GM12874 (cell line): Measurements from ENCODE around the gene RGMA.

Experiments used
- TF ChIP-seq, protein P1 (sequence below): IDR thresholded peaks from 2 replicates; pipeline ENCODE4 v1.5.1; 2011; ENCODE audit warnings: low read depth, mild to moderate bottlenecking, control low read depth, low read length, moderate library complexity; ENCODE audit not compliant: insufficient read depth

The RGMA gene

GRCh38 chr15:93058128-93058527 lies 30.9 kb downstream of the RGMA start:
- TF ChIP-seq, protein P1, sequence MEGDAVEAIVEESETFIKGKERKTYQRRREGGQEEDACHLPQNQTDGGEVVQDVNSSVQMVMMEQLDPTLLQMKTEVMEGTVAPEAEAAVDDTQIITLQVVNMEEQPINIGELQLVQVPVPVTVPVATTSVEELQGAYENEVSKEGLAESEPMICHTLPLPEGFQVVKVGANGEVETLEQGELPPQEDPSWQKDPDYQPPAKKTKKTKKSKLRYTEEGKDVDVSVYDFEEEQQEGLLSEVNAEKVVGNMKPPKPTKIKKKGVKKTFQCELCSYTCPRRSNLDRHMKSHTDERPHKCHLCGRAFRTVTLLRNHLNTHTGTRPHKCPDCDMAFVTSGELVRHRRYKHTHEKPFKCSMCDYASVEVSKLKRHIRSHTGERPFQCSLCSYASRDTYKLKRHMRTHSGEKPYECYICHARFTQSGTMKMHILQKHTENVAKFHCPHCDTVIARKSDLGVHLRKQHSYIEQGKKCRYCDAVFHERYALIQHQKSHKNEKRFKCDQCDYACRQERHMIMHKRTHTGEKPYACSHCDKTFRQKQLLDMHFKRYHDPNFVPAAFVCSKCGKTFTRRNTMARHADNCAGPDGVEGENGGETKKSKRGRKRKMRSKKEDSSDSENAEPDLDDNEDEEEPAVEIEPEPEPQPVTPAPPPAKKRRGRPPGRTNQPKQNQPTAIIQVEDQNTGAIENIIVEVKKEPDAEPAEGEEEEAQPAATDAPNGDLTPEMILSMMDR, result no peak

GRCh38 chr15:93057618-93058017 lies 31.4 kb downstream of the RGMA start:
- TF ChIP-seq, protein P1, result no peak

- TF ChIP-seq, protein P1, result no peak
These were observed 32.2 kb downstream of the RGMA start for GRCh38 chr15:93056836-93057235.

GRCh38 chr15:93055211-93055610 lies 33.8 kb downstream of the RGMA start:
- TF ChIP-seq, protein P1, result no peak

- TF ChIP-seq, protein P1, result peak; percentile 40
These were observed 36.7 kb downstream of the RGMA start for GRCh38 chr15:93052090-93052879.

DNA sequence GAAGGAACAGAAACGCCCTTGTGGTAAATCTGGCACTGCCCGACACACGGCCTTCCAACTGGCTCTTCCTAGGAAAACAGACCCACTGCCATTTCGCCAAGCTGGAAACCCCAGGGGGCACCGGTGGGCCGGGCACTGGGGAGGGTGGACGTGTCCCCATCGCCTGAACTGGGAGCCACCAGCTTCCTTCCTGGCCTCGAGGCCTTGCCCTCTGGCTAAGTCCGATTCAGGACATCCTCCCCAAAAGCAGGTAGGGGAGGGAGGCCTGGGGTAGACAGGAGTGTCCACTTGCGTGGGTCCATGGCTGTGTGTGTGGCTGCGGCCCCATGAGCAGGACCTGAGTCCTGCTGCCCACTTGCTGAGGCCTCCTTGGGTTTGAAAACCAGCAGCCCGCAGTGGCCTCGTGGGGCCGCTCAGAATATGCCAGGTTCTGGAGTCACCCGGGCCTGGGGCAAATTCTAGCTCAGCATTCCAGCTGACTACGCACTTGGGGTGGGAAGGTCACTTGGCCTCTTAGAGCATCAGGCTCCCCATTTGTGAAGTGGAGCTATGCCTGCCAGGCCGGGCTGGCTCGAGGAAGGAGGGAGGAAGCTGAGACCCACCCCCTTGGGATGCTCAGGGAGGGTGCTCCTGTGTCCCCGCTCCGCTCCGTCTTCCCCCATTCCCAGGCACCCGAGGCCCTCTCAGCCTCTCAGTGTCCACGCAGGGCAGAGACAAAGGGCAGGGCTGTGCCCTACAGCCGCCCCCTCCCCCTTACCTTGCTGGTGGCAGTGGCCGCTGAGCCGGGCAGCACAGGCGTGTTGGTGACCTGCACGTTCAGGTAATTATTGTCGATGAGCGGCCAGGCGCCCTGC lies 37.5 kb downstream of the RGMA start:
- TF ChIP-seq, protein P1, result no peak

DNA sequence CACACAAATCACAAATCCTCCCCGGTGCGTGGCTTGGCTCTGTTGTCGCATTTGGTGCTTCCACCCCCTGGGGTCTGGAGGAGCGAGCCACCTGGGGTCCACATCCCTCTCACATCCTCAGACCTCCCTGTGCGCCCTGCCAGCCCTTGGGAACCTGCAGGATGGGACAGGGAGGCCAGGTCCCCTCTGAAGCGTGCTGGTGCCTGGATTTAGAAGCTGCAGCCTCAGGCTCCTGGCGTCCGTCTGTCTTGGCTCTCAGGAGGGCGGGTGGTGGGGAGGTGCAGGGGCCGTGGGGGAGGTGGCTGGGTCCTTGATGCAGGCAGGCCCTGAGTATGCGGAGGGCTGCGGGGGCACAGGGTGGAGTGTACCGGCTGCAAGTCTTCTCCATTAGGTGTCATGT lies 38.4 kb downstream of the RGMA start:
- TF ChIP-seq, protein P1, result no peak
